K562 (cell line): Measurements from ENCODE around the gene MS4A18. TPM values are rescaled to one million over a fixed set of nuclear protein-coding genes. Genes with fewer than 3 reads are reported as not detected.

Experiments used
- ATAC-seq: fragments of 200-7000 bp; cut with Tn5 transposase; 3 replicates; pipeline ENCODE4 v1.9.1; 2020; ENCODE audit warnings: moderate library complexity
- BruUV-seq: library from RNA; stranded (reverse); fragments of 400-500 nt; replicated peaks from 2 replicates; lab custom pipeline; 2021; lab: Mats Ljungman, UMichigan
- CTCF ChIA-PET: fragments of 300-600 bp; formaldehyde crosslinking; extraction: SDS; loops from one replicate; lab custom pipeline; 2021; ENCODE audit warnings: low intra/inter-chr PET ratio; lab: Yijun Ruan, JAX
- POLR2A ChIA-PET: fragments of 300-600, 350-650 bp; sonication (Branson Sonifier 250); formaldehyde crosslinking; extraction: SDS; loops from one replicate; lab custom pipeline; 2021; ENCODE audit warnings: antibody characterized with exemption, inconsistent platforms; lab: Yijun Ruan, JAX
- DNase-seq, 4 experiments: peaks; one replicate each; pipeline versions ENCODE4 v3.0.0 to v3.0.0-alpha.2; 2011 to 2018; ENCODE audit warnings: low spot score in 3 of 4, mixed read lengths in 3 of 4; ENCODE audit errors: extremely low read depth in 1 of 4
- FAIRE-seq: peaks from 2 replicates; lab custom pipeline; 2011; peaks lifted over from hg19 to GRCh38; lab: Jason Lieb, UNC
- H2AFZ ChIP-seq: 2 replicates; pipeline ENCODE4 v1.6.0; 2011; ENCODE audit warnings: low read depth, low read length, control low read depth, inconsistent platforms
- H3K27ac ChIP-seq: fragments of 200-600 bp; 3 replicates; pipeline ENCODE4 v1.8.0; 2011; ENCODE audit warnings: low read depth, mild to moderate bottlenecking, control low read depth, inconsistent platforms, low read length, moderate library complexity, mixed read lengths; ENCODE audit errors: extremely low read depth
- H3K27me3 ChIP-seq, 2 experiments: fragments of 300-600 bp in 1 of 2; 2 replicates in 1 of 2; 3 replicates in 1 of 2; pipeline versions ENCODE4 v1.6.0 to v1.8.0; 2011; ENCODE audit warnings: inconsistent platforms in 2 of 2, low read length in 2 of 2, mild to moderate bottlenecking in 1 of 2, mixed read lengths in 1 of 2, moderate library complexity in 1 of 2; ENCODE audit not compliant: control insufficient read depth in 2 of 2, insufficient read depth in 2 of 2
- H3K36me3 ChIP-seq: fragments of 300-600 bp; 3 replicates; pipeline ENCODE4 v1.8.0; 2011; ENCODE audit warnings: mild to moderate bottlenecking, low read length, inconsistent platforms; ENCODE audit not compliant: control insufficient read depth, insufficient read depth
- H3K4me1 ChIP-seq, 2 experiments: fragments of 200-600 bp in 1 of 2; replicated peaks in 1 of 2; 2 replicates in 1 of 2; 3 replicates in 1 of 2; pipeline versions ENCODE4 v1.5.1 to v1.8.0; 2011; ENCODE audit warnings: inconsistent platforms in 2 of 2, low read length in 2 of 2, mild to moderate bottlenecking in 1 of 2, mixed read lengths in 1 of 2, moderate library complexity in 1 of 2; ENCODE audit not compliant: control insufficient read depth in 2 of 2, insufficient read depth in 2 of 2
- H3K4me2 ChIP-seq: 2 replicates; pipeline ENCODE4 v1.6.1; 2011; ENCODE audit warnings: low read length, control low read depth, inconsistent platforms, mixed read lengths; ENCODE audit not compliant: insufficient read depth
- H3K4me3 ChIP-seq: fragments of 200-600 bp; sonication (generic), shearing (Covaris generic); 2 replicates; pipeline ENCODE4 v1.5.1; 2016; ENCODE audit warnings: control low read depth, inconsistent platforms
- H3K79me2 ChIP-seq: fragments of 200-600 bp; 3 replicates; pipeline ENCODE4 v1.8.0; 2011; ENCODE audit warnings: low read length, inconsistent platforms; ENCODE audit not compliant: control insufficient read depth, insufficient read depth
- H3K9ac ChIP-seq, 2 experiments: 2 replicates each; pipeline versions ENCODE4 v1.6.0 to v1.6.1; 2011; ENCODE audit warnings: low read depth in 2 of 2, low read length in 2 of 2, control low read depth in 1 of 2, inconsistent platforms in 1 of 2, mild to moderate bottlenecking in 1 of 2, mixed read lengths in 1 of 2; ENCODE audit not compliant: insufficient read depth in 1 of 2
- H3K9me1 ChIP-seq: one replicate; pipeline ENCODE4 v1.6.0; 2011; ENCODE audit warnings: inconsistent platforms, mild to moderate bottlenecking, low read length, moderate library complexity; ENCODE audit not compliant: control insufficient read depth, insufficient read depth
- H3K9me3 ChIP-seq: replicated peaks from 2 replicates; pipeline ENCODE4 v1.5.1; 2011; ENCODE audit warnings: low read depth, low read length, inconsistent platforms; ENCODE audit not compliant: control insufficient read depth, insufficient read depth
- H4K20me1 ChIP-seq: replicated peaks from 2 replicates; pipeline ENCODE4 v1.6.1; 2011; ENCODE audit warnings: low read length, inconsistent platforms, mixed read lengths; ENCODE audit not compliant: control insufficient read depth, insufficient read depth
- C11orf30 ChIP-seq: fragments of 450-650 bp; IDR thresholded peaks from 2 replicates; pipeline ENCODE4 v1.6.1; 2016; ENCODE audit warnings: low read depth, mild to moderate bottlenecking
- CCAR2 ChIP-seq: fragments of 200-400 bp; formaldehyde crosslinking; IDR thresholded peaks from 2 replicates; pipeline ENCODE4 v1.6.1; 2017; ENCODE audit warnings: mild to moderate bottlenecking, low read depth, low read length
- CEBPB ChIP-seq: fragments of 450-650 bp; IDR thresholded peaks from 2 replicates; pipeline ENCODE4 v1.6.1; 2016; ENCODE audit warnings: missing genetic modification characterization, missing compliant biosample characterization
- ELF1 ChIP-seq: fragments of 200-800 bp; sonication (Bioruptor generic); IDR thresholded peaks from 2 replicates; pipeline ENCODE4 v1.6.1; 2016; ENCODE audit warnings: missing genetic modification characterization, missing compliant biosample characterization
- FOXA1 ChIP-seq: fragments of 450-650 bp; IDR thresholded peaks from 2 replicates; pipeline ENCODE4 v1.6.1; 2016; ENCODE audit warnings: mild to moderate bottlenecking, borderline replicate concordance
- GABPA ChIP-seq: fragments of 200-800 bp; sonication (Bioruptor generic); conservative IDR thresholded peaks from 2 replicates; pipeline ENCODE4 v1.6.1; 2016; ENCODE audit warnings: low read depth, missing genetic modification characterization, missing compliant biosample characterization
- MAFF ChIP-seq: IDR thresholded peaks from 2 replicates; pipeline ENCODE4 v1.6.1; 2012; ENCODE audit warnings: low read length, improper control_type of control experiment
- MAFG ChIP-seq: fragments of 450-650 bp; conservative IDR thresholded peaks from 2 replicates; pipeline ENCODE4 v1.6.1; 2016; ENCODE audit warnings: missing genetic modification characterization, missing compliant biosample characterization
- ZNF316 ChIP-seq: fragments of 450-650 bp; IDR thresholded peaks from 2 replicates; pipeline ENCODE4 v1.6.1; 2016
- WGBS: fragments of 100-300 bp; shearing (Covaris generic); methylation state at CpG from one replicate; pipeline ENCODE4 v1.1.6; 2016; ENCODE audit warnings: low coverage, mixed read lengths; ENCODE audit not compliant: insufficient coverage; ENCODE audit errors: missing lambda C conversion rate; 5-methylcytosine and 5-hydroxymethylcytosine counted together
- in situ Hi-C: fragments of 300-500 bp; cut with MboI; formaldehyde crosslinking; loops from 4 replicates; pipeline ENCODE4 v1.15.0; 2018; ENCODE audit warnings: inconsistent platforms, mixed read lengths
- intact Hi-C: fragments of 100-400 bp; cut with micrococcal nuclease; formaldehyde crosslinking; loops from 2 replicates; pipeline ENCODE4 v1.14.2; 2022
- polyA plus RNA-seq, 8 experiments: library from polyadenylated mRNA; depleted of rRNA in 4 of 8; stranded (reverse) in 5 of 8; unstranded in 3 of 8; fragments of >200 nt; fragmentation: Nextera tagmentation in 2 of 8; fragmentation: Illumina TruSeq in 1 of 8; extraction: Ambion mirVana in 2 of 8; extraction: Trizol in 1 of 8; gene quantifications; 2 replicates each; pipeline versions ENCODE4 v1.2.1 to v1.2.3, GENCODE V29; 2011 to 2014; ENCODE audit warnings: inconsistent platforms in 1 of 8, missing spikeins in 1 of 8
- total RNA-seq, 7 experiments: library from RNA; depleted of rRNA in 6 of 7; stranded (reverse); fragments of >200 nt in 6 of 7; fragmentation: Illumina TruSeq in 2 of 7; extraction: Trizol in 2 of 7; gene quantifications; 2 replicates each; pipeline versions ENCODE4 v1.2.1 to v1.2.3, GENCODE V29; 2011 to 2021; ENCODE audit warnings: low replicate concordance in 1 of 7
- TF ChIP-seq, protein P1 (sequence below): fragments of 450-650 bp; formaldehyde crosslinking; IDR thresholded peaks from 2 replicates; pipeline ENCODE4 v1.4.0; 2020; ENCODE audit warnings: mild to moderate bottlenecking, moderate library complexity

MS4A18 gene
- total and polyA plus RNA-seq, 9 of the 15 experiments (the other 6 are each of a cell fraction or from before 2014, with no cell fraction given), result not detected

DNA sequence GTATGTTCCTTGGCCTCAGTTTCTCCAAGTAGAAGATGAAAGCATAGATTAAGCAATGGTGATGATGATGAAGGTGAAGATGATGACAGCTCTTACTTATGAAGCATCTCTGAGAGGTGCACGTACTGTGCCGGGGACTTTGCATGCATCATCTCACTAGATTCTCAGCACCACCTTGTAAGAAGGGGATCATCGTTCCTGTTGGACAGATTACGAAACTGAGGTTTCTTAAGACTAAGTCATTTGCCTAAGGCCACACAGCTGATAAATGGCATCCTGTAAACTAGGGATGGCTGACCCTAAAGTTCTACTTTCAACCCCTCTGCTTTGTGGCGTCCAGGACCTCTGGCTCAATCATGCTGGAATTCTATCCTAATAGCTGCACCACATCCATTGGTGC, 40.8 kb downstream of the MS4A18 start:
- no peak overlapping the region for H3K9ac ChIP-seq
- H3K4me1 ChIP-seq, result peaks cover 0 to 10% of the 10 kb centered on the region in 2 experiments; a peak in 1 of 5 replicates
- no peaks in the 10 kb centered on the region for H3K9me3 ChIP-seq
- ChIA-PET POLR2A (interaction anchor here (0.6 kb wide), 1 partner anchor 17 kb away, joined by 3 read pairs; no protein-coding TSS in a partner anchor), CTCF (no interaction called here)
- FAIRE-seq, result no peak
- no peaks in the 10 kb centered on the region for H4K20me1 ChIP-seq
- no peak for DNase-seq
- H3K36me3 ChIP-seq, result no peaks in the 10 kb centered on the region
- WGBS, result 21% methylated on average over 5 of the region's 5 CpGs
- H3K4me2 ChIP-seq, result no peak overlapping the region
- no TSS peak for BruUV-seq
- no peaks in the 10 kb centered on the region for H3K9me1 ChIP-seq
- intact Hi-C loops (no loop called here), in situ Hi-C loops (no loop called here)
- no peak overlapping the region for H3K4me3 ChIP-seq
- 0 out of 2 replicates have a peak, but pooled peaks have one; percentile 13 for TF ChIP-seq CEBPB (tag)
- TF ChIP-seq, protein P1, sequence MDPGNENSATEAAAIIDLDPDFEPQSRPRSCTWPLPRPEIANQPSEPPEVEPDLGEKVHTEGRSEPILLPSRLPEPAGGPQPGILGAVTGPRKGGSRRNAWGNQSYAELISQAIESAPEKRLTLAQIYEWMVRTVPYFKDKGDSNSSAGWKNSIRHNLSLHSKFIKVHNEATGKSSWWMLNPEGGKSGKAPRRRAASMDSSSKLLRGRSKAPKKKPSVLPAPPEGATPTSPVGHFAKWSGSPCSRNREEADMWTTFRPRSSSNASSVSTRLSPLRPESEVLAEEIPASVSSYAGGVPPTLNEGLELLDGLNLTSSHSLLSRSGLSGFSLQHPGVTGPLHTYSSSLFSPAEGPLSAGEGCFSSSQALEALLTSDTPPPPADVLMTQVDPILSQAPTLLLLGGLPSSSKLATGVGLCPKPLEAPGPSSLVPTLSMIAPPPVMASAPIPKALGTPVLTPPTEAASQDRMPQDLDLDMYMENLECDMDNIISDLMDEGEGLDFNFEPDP (CRISPR knock-in tag), result no peak
- ATAC-seq, result no peak
- H2AFZ ChIP-seq, result no peak overlapping the region
- peaks cover 37 to 60% of the 10 kb centered on the region in 2 experiments for H3K27me3 ChIP-seq
- H3K27ac ChIP-seq, result no peak overlapping the region
- H3K79me2 ChIP-seq, result no peaks in the 10 kb centered on the region

DNA sequence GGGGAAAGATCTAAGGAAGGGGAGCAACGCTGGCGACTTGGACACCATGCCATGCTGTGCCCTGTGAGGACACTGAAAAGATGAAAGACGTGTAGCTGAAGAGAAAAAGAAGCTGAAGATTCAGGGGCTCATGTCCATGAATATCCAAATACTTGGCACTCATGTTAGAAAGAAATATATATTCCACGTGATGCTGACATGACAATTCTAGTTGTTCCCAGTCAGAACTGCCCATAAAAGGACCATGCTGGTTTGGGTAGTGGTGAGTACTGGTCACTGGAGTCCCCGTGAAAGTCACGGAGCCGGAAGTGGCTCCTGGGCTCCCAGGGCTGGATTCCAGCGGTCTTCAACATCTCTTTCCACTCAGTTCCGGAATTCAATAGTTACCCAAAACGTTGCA, 42.0 kb downstream of the MS4A18 start:
- FAIRE-seq (no peak), ATAC-seq (no peak), DNase-seq (no peak)
- Histone ChIP-seq H3K4me2 (no peak overlapping the region), H3K79me2 (no peaks in the 10 kb centered on the region), H2AFZ (no peak overlapping the region), H3K27ac (no peak overlapping the region), H3K9me3 (no peaks in the 10 kb centered on the region), H3K36me3 (no peaks in the 10 kb centered on the region), H3K4me1 (peaks cover 0 to 10% of the 10 kb centered on the region in 2 experiments; a peak in 1 of 5 replicates), H3K9ac (no peak overlapping the region), H3K27me3 (peaks cover 35 to 68% of the 10 kb centered on the region in 2 experiments), H4K20me1 (peaks cover 2% of the 10 kb centered on the region; the same call in 1 of the 2 replicates), H3K9me1 (no peaks in the 10 kb centered on the region), H3K4me3 (no peak overlapping the region)
- ChIA-PET POLR2A (interaction anchor here (0.5 kb wide), 1 partner anchor 26 kb away, joined by 4 read pairs; no protein-coding TSS in a partner anchor), CTCF (interaction anchor here (1.1 kb wide), 1 partner anchor 9 kb away, joined by 3 read pairs; no protein-coding TSS in a partner anchor)
- intact Hi-C loops (no loop called here), in situ Hi-C loops (no loop called here)
- no TSS peak for BruUV-seq
- 0 out of 2 replicates have a peak, but pooled peaks have one; percentile 38 for TF ChIP-seq ELF1 (tag)
- TF ChIP-seq C11orf30, result peak; percentile 54; the same call in 1 of the 2 replicates
- TF ChIP-seq ZNF316, result peak; percentile 71
- peak; percentile 67 for TF ChIP-seq GABPA (tag)
- peak; percentile 53; the same call in 1 of the 2 replicates for TF ChIP-seq MAFG (tag)
- TF ChIP-seq CCAR2, result no peak
- TF ChIP-seq MAFF, result peak; percentile 41; the same call in 1 of the 2 replicates
- no peak for TF ChIP-seq FOXA1
- WGBS, result under 1% methylated on average over 10 of the region's 10 CpGs
